NCI-H1092 (cell line): ENCODE results near the gene DCAF4L1.

Experiments
- DNase-seq: peaks from one replicate; lab custom pipeline; 2025; lab: John Stamatoyannopoulos, UW

Gene DCAF4L1

GRCh38 chr4:41990365-41991111 is 9.0 kb downstream of the DCAF4L1 start, which contains the start of gene SLC30A9:
SLC30A9 (plus strand) TSS chr4:41990530; CDS start chr4:41990652, 122 bp downstream.
- peak; percentile 97 for DNase-seq

- no peak for DNase-seq
Observed at GRCh38 chr4:41991916-41992767, 10.6 kb downstream of the DCAF4L1 start.

- no peak for DNase-seq
Observed at GRCh38 chr4:41992967-41993857, 11.7 kb downstream of the DCAF4L1 start.

- no peak for DNase-seq
Observed at GRCh38 chr4:41994461-41994985, 13.0 kb downstream of the DCAF4L1 start.

GRCh38 chr4:41998019-41998418 is 16.5 kb downstream of the DCAF4L1 start:
- DNase-seq, result no peak

- DNase-seq, result no peak
Observed at GRCh38 chr4:41999321-41999720, 17.8 kb downstream of the DCAF4L1 start.

- DNase-seq, result no peak
Observed at GRCh38 chr4:42008011-42008786, 26.6 kb downstream of the DCAF4L1 start.

GRCh38 chr4:42015438-42015837 is 33.9 kb downstream of the DCAF4L1 start:
- no peak for DNase-seq

- DNase-seq, result no peak
Observed at GRCh38 chr4:42018451-42018850, 36.9 kb downstream of the DCAF4L1 start.
